ENCODE data around the gene ABCC10.
"Not testable (repeated sequence)": the region's sequence is repeated elsewhere in the genome, so short reads cannot be mapped to it uniquely, and the experiment has no call there.

Gene ABCC10

GRCh38 chr6:43408259-43408658, 19.1 kb upstream of the ABCC10 start:
- DNase-seq = no peak

DNA sequence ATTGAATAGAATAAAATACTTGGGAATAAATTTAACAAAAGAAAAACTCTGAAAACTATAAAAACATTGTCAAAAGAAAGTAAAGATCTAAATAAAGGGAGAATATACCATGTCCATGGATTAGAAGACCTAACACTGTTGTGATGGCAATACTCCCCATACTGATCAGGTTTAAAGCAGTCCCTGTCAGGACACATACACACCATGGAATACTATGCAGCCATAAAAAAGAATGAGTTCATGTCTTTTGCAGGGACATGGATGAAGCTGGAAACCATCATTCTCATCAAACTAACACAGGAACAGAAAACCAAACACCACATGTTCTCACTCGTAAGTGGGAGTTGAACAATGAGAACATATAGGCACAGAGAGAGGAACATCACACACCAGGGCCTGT, 16.6 kb upstream of the ABCC10 start:
- DNase-seq = not testable (repeated sequence)

DNA sequence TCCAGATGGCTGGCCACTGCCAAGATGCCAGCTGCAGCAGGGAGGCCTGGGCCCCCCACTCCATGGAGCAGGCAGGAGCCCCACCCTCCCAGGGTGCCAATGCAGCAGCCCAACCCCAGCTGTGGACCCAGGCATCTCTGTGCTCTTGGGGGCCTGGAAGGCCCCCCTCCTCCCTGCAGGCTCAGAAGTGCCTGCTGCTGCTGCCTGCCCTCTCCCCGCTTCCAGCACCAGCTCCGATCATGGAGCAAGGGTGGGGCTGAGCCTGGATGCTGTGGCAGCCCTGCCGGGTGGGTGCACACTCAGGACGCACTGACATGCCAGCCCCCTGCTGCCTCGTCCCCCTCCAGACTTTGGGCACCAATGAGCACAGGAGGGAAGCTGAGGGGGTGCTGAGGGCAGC, 14.8 kb upstream of the ABCC10 start:
- DNase-seq = no peak

GRCh38 chr6:43413002-43413401, 14.3 kb upstream of the ABCC10 start:
- no peak for DNase-seq

- DNase-seq = not testable (repeated sequence)
Measured at GRCh38 chr6:43415275-43415674, 12.1 kb upstream of the ABCC10 start.

- no peak for DNase-seq
Measured at GRCh38 chr6:43416935-43417334, 10.4 kb upstream of the ABCC10 start.

DNA sequence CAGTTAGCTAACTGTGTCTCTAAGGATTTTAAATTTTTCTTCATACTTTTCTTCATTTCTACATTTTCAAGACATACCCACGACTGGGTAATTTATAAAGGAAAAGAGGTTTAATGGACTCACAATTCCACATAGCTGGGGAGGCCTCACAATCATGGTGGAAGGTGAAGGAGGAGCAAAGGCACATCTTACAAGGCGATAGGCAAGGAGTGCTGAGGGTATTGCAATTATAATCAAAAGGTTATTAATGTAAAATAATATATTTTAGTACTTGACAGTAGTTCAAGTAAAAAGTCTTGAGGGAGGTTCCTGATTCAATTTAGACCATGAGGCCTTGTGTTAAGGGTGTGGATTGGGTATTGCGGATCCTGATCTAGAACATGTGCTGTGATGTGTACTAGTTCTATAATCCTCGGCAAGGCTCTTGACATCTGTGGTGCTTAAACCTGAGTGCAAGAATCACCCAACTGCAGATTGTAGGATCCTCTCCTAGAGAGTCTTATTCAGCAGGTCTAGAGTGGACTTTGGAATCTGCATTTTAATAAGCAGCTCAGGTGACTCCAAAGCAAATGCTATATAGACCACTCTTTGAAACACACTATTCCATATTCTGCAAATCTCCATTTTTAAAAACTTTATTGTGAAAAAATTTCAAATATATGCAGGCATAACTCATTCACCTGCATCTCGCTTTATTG, 7.2 kb upstream of the ABCC10 start:
- DNase-seq = no peak

GRCh38 chr6:43421831-43422230, 5.5 kb upstream of the ABCC10 start:
- DNase-seq = no peak

DNA sequence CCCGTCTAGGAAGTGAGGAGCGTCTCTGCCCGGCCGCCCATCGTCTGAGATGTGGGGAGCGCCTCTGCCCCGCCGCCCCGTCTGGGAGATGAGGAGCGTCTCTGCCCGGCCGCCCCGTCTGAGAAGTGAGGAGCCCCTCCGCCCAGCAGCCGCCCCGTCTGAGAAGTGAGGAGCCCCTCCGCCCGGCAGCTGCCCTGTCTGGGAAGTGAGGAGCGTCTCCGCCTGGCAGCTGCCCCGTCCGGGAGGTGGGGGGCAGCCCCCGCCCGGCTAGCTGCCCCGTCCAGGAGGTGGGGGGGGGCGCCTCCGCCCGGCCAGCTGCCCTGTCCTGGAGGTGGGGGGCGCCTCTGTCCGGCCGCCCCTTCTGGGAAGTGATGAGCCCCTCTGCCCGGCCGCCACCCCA, 2.3 kb upstream of the ABCC10 start:
- DNase-seq = not testable (repeated sequence)

- no peak for DNase-seq
Measured at GRCh38 chr6:43426928-43427405, 374 bp upstream of the ABCC10 start.

- DNase-seq = no peak
Measured at GRCh38 chr6:43428112-43428570, 800 bp downstream of the ABCC10 start.

DNA sequence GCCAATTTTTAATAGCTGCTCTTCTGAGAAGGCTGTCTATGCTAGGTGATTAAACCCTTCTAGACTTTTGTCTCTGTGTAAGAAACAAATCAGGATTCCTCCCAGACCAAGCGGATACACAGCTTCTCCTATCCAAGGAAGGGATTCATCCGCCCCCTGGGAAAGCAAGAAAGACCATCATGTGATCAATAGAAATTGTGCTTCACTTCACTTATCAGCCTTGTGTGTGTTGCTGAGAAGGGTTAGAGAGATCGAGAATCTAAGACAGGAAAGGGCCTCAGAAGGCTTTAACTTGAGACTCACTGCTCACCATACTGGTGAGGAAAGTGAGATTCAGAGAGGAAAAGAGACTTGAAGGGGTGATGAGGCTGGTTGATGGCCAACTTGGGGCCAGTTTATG, 1.5 kb downstream of the ABCC10 start:
- DNase-seq = no peak

- no peak for DNase-seq
Measured at GRCh38 chr6:43432009-43432945, 4.9 kb downstream of the ABCC10 start.

DNA sequence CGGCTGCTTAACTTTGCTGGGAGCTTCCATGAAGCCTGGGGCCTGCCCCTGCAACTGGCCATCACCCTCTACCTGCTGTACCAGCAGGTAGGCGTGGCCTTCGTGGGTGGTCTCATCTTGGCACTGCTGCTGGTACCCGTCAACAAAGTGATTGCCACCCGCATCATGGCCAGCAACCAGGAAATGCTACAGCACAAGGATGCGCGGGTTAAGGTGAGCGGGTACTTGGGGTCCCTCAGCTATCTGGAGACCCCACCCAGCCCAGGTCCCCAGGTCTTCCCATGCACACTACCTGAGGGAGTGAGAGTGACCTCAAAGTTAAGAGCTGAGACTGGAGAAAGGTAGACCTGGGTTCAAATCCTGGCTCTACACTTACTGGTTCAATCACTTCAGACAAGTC, 5.8 kb downstream of the ABCC10 start:
- no peak for DNase-seq

- DNase-seq = no peak
Measured at GRCh38 chr6:43434001-43434840, 6.9 kb downstream of the ABCC10 start.

GRCh38 chr6:43434943-43435342, 7.6 kb downstream of the ABCC10 start:
- no peak for DNase-seq

- DNase-seq = no peak
Measured at GRCh38 chr6:43435682-43436437, 8.5 kb downstream of the ABCC10 start.

DNA sequence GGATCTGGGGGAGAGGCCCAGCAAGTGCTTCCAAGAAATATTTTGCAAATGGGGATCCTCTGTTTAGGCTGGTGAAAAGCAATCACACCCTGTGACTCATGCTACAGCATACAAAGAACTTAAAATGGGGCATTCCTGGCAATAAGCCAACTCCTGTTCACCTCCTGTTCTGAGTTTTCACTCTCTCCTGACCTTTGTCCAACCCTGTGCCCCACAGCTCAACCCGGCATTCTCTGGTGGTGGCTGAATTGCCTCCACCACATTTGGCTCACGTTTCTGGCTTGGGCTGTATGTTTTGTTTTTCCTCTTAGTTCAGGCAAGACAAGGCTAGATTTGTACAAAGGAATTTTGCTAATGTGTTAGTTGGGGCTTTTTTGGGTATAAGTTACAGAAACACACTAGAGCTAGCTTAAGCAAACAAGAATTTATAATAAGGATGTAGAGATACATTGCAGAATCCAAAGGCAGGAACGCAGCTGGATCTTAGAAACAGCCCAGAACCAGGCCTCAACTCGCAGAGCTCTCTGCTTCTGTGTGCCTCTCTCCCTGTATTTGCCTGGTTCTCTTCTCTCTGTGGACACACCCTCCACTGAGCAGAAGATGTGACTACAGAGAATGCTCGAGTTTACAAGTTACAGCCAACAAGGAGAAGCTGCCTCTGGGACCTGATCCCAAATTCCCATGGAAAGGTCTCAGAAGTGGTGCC, 9.4 kb downstream of the ABCC10 start:
- no peak for DNase-seq

- DNase-seq = no peak
Measured at GRCh38 chr6:43437700-43438099, 10.4 kb downstream of the ABCC10 start.

GRCh38 chr6:43442935-43443334, 15.6 kb downstream of the ABCC10 start:
- no peak for DNase-seq

GRCh38 chr6:43444036-43444435, 16.7 kb downstream of the ABCC10 start:
- DNase-seq = no peak

DNA sequence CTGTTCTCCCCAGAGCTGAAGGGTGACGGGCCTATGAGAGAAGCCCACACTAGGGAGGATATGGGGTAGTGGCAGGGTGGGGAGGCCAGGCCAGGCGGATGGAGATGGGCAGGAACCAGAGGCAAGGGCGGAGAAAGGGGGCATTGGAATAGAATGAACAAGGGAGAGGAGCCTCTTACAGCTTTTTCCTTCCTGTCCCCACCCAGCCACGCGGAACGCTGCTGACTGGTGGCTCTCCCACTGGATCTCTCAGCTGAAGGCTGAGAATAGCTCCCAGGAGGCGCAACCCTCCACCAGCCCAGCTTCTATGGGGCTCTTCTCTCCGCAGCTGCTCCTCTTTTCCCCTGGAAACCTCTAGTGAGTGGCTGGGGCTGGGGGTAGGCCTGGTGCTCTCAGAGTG, 17.2 kb downstream of the ABCC10 start:
- no peak for DNase-seq
